Suprapubic skin (tissue), 4 donors: ENCODE results near the gene NOS3.

Source experiments
- CTCF ChIP-seq, 2 donors: fragments of 200-600 bp in 1 of 2; fragments of 450-650 bp in 1 of 2; sonication (generic) in 1 of 2; IDR thresholded peaks; one replicate each; pipeline ENCODE4 v1.5.1; 2016 to 2019; ENCODE audit warnings: antibody characterized with exemption in 2 of 2, mild to moderate bottlenecking in 1 of 2, moderate library complexity in 1 of 2
- POLR2A ChIP-seq, 2 donors: fragments of 450-650 bp; IDR thresholded peaks; one replicate each; pipeline ENCODE4 v1.6.1; 2017; ENCODE audit warnings: antibody characterized with exemption in 2 of 2, mild to moderate bottlenecking in 2 of 2, moderate library complexity in 2 of 2
- POLR2AphosphoS5 ChIP-seq, 3 donors: sonication (generic); formaldehyde crosslinking; IDR thresholded peaks; one replicate each; pipeline ENCODE4 v1.6.1; 2017; ENCODE audit warnings: antibody characterized with exemption in 3 of 3

DNA sequence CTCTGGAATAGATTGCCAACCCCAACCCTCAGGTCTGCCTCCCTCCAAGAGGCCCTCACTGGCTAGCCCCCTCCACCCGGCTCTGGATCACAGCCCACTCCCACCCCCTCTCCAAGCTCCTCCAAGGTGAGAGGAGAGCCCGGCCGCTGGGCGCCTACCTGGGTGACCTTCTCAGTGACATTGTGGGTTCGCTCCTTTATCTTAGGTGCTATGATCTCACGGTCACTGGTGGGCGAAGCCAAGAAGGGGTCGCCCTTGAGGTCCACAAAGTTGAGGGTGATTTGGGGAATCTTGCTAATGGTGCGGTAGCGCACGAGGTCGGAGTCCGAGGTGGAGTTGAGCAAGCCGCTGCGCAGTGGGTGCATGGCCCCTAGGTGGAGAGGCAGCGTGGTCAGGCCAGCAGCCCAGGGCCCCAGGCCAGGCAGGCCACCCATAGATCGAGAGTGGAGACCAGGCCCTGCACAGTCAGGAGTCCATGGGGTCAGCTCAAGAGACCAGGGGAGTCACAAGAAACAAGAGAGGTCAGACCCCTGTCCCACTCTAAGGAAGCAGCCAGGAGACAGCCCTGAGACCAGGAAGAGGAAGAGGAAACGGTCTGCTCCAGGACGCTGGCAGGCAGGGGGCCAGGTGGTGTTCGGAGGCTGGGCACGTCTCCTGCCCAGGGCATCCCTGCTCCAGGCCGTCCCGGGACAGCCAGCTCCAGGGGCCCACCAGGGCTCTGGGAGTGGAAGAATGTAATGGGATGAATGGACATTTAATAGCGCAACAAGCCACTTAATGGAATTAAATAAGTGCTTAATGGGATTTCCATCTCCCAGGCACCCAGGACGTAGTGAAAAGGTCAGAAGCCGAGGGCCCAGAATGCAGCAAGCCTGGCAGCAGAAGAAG, 33.4 kb upstream of the NOS3 start:
- no peak for TF ChIP-seq CTCF (IDR thresholded peaks at IDR 0.05)
- no peak for TF ChIP-seq POLR2A (IDR thresholded peaks at IDR 0.05)
- no peak for TF ChIP-seq POLR2AphosphoS5 (IDR thresholded peaks at IDR 0.05)
